GM20431 (cell line): ENCODE measurements around the gene LCN10.
"Not testable (repeated sequence)": the region's sequence is repeated elsewhere in the genome, so short reads cannot be mapped to it uniquely, and the experiment has no call there.

Experiments
- in situ Hi-C: fragments of 300-500 bp; cut with MseI, MboI; formaldehyde crosslinking; loops from one replicate; pipeline ENCODE4 v1.15.0; 2020; ENCODE audit warnings: low sequenced_read_pairs; ENCODE audit not compliant: unreplicated experiment

LCN10 gene

GRCh38 chr9:136774416-136775045, 31.8 kb upstream of the LCN10 start:
- in situ Hi-C loops = no loop called here

GRCh38 chr9:136773386-136774044, 30.8 kb upstream of the LCN10 start:
- in situ Hi-C loops = no loop called here

- in situ Hi-C loops = no loop called here
These were observed 29.2 kb upstream of the LCN10 start for GRCh38 chr9:136771907-136772415.

GRCh38 chr9:136769710-136770191, 27.0 kb upstream of the LCN10 start:
- in situ Hi-C loops = no loop called here

- in situ Hi-C loops = not testable (repeated sequence)
These were observed 23.8 kb upstream of the LCN10 start for GRCh38 chr9:136766410-136767120.

- in situ Hi-C loops = not testable (repeated sequence)
These were observed 23.1 kb upstream of the LCN10 start for GRCh38 chr9:136765745-136766409.

GRCh38 chr9:136765041-136765440, 22.3 kb upstream of the LCN10 start:
- in situ Hi-C loops = no loop called here

- in situ Hi-C loops = no loop called here
These were observed 21.7 kb upstream of the LCN10 start, which contains the start of gene LCN15 for GRCh38 chr9:136764301-136764891. TSS of gene LCN15 (minus strand) at chr9:136764518. CDS start at chr9:136764488, 30 bp downstream.

GRCh38 chr9:136763649-136764035, 20.9 kb upstream of the LCN10 start:
- in situ Hi-C loops = no loop called here

- in situ Hi-C loops = no loop called here
These were observed 20.3 kb upstream of the LCN10 start for GRCh38 chr9:136762915-136763648.

GRCh38 chr9:136762221-136762691, 19.5 kb upstream of the LCN10 start:
- in situ Hi-C loops = no loop called here

GRCh38 chr9:136761545-136761981, 18.8 kb upstream of the LCN10 start:
- in situ Hi-C loops = no loop called here

GRCh38 chr9:136760834-136761544, 18.2 kb upstream of the LCN10 start:
- in situ Hi-C loops = not testable (repeated sequence)

- in situ Hi-C loops = no loop called here
These were observed 17.7 kb upstream of the LCN10 start for GRCh38 chr9:136760424-136760823.

- in situ Hi-C loops = no loop called here
These were observed 16.9 kb upstream of the LCN10 start for GRCh38 chr9:136759436-136760325.

GRCh38 chr9:136759001-136759400, 16.3 kb upstream of the LCN10 start:
- in situ Hi-C loops = no loop called here

- in situ Hi-C loops = no loop called here
These were observed 15.0 kb upstream of the LCN10 start for GRCh38 chr9:136757751-136758140.

GRCh38 chr9:136757328-136757727, 14.6 kb upstream of the LCN10 start:
- in situ Hi-C loops = no loop called here
